Vagina (tissue), 2 donors: ENCODE data around the gene EXOC6B.

Experiments used
- CTCF ChIP-seq, 3 experiments: fragments of 450-650 bp in 2 of 3; fragments of 200-600 bp in 1 of 3; sonication (generic) in 1 of 3; IDR thresholded peaks; one replicate each; pipeline ENCODE4 v1.5.1; 2017 to 2019; ENCODE audit warnings: antibody characterized with exemption in 3 of 3, mild to moderate bottlenecking in 2 of 3, moderate library complexity in 2 of 3
- POLR2A ChIP-seq, 2 donors: fragments of 450-650 bp; IDR thresholded peaks; one replicate each; pipeline ENCODE4 v1.6.1; 2017; ENCODE audit warnings: antibody characterized with exemption in 2 of 2, mild to moderate bottlenecking in 2 of 2, moderate library complexity in 2 of 2
- POLR2AphosphoS5 ChIP-seq, 2 donors: sonication (generic); formaldehyde crosslinking; IDR thresholded peaks; one replicate each; pipeline ENCODE4 v1.9.0; 2017; ENCODE audit warnings: antibody characterized with exemption in 2 of 2, mild to moderate bottlenecking in 2 of 2, low read depth in 1 of 2; ENCODE audit not compliant: insufficient read depth in 1 of 2

GRCh38 chr2:72661985-72662384 is 163.8 kb downstream of the EXOC6B start:
- TF ChIP-seq POLR2A (IDR thresholded peaks at IDR 0.05): no peak
- TF ChIP-seq CTCF (IDR thresholded peaks at IDR 0.05): no peak
- TF ChIP-seq POLR2AphosphoS5 (IDR thresholded peaks at IDR 0.05; ENCODE audit: insufficient read depth in 1 of 2, low read depth in 1 of 2): no peak
